GM23338 (cell line): ENCODE measurements around the gene CXCR3. TPM values are rescaled to one million over a fixed set of nuclear protein-coding genes. Genes with fewer than 3 reads are reported as not detected.

Source experiments
- ATAC-seq: fragments of 200-7000 bp; cut with Tn5 transposase; 3 replicates; pipeline ENCODE4 v1.9.1; 2020
- DNase-seq: peaks from one replicate; pipeline ENCODE4 v3.0.0-alpha.2; 2015; ENCODE audit warnings: low spot score
- H2AFZ ChIP-seq: fragments of 200-600 bp; sonication (generic); 2 replicates; pipeline ENCODE4 v1.8.0; 2016; ENCODE audit warnings: antibody characterized with exemption, mild to moderate bottlenecking, moderate library complexity
- H3F3A ChIP-seq: fragments of 200-600 bp; sonication (generic); replicated peaks from 2 replicates; pipeline ENCODE4 v1.8.0; 2017; ENCODE audit warnings: antibody characterized with exemption, mixed run types, low read depth
- H3K27ac ChIP-seq: fragments of 200-600 bp; sonication (generic); 2 replicates; pipeline ENCODE4 v1.6.1; 2016; ENCODE audit warnings: low read depth
- H3K27me3 ChIP-seq: fragments of 200-600 bp; sonication (generic); 2 replicates; pipeline ENCODE4 v1.8.0; 2016; ENCODE audit warnings: mild to moderate bottlenecking, mixed run types, moderate library complexity; ENCODE audit not compliant: insufficient read depth
- H3K36me3 ChIP-seq: fragments of 200-600 bp; sonication (generic); 2 replicates; pipeline ENCODE4 v1.8.0; 2016; ENCODE audit warnings: mild to moderate bottlenecking; ENCODE audit not compliant: insufficient read depth
- H3K4me1 ChIP-seq: fragments of 200-600 bp; sonication (generic); 2 replicates; pipeline ENCODE4 v1.8.0; 2016; ENCODE audit warnings: mild to moderate bottlenecking, moderate library complexity; ENCODE audit not compliant: insufficient read depth
- H3K4me2 ChIP-seq: fragments of 200-600 bp; sonication (generic); 2 replicates; pipeline ENCODE4 v1.7.1; 2017; ENCODE audit warnings: mixed run types
- H3K4me3 ChIP-seq: fragments of 200-600 bp; sonication (generic); 2 replicates; pipeline ENCODE4 v1.6.1; 2016; ENCODE audit warnings: mixed run types
- H3K79me2 ChIP-seq: fragments of 200-600 bp; sonication (generic); replicated peaks from 2 replicates; pipeline ENCODE4 v1.8.0; 2017; ENCODE audit warnings: mild to moderate bottlenecking; ENCODE audit not compliant: insufficient read depth
- H3K9me2 ChIP-seq: fragments of 200-600 bp; sonication (generic); 2 replicates; pipeline ENCODE4 v1.8.0; 2017; ENCODE audit not compliant: insufficient read depth
- H4K20me1 ChIP-seq: fragments of 200-600 bp; sonication (generic); replicated peaks from 2 replicates; pipeline ENCODE4 v1.8.0; 2017; ENCODE audit warnings: mild to moderate bottlenecking; ENCODE audit not compliant: insufficient read depth
- H3K27ac Mint-ChIP-seq: 2 replicates; pipeline ENCODE4 v1.8.0; 2020; ENCODE audit warnings: inconsistent platforms, mild to moderate bottlenecking, moderate library complexity, mixed read lengths
- H3K27me3 Mint-ChIP-seq: 3 replicates; pipeline ENCODE4 v1.8.0; 2022; ENCODE audit warnings: low read depth, mild to moderate bottlenecking, moderate library complexity, mixed read lengths, inconsistent platforms; ENCODE audit not compliant: insufficient read depth, poor library complexity
- H3K36me3 Mint-ChIP-seq: 3 replicates; pipeline ENCODE4 v1.8.0; 2021; ENCODE audit warnings: low read depth, mild to moderate bottlenecking, inconsistent platforms, moderate library complexity, mixed read lengths
- H3K4me1 Mint-ChIP-seq: 3 replicates; pipeline ENCODE4 v1.8.0; 2020; ENCODE audit warnings: mild to moderate bottlenecking, inconsistent platforms, mixed read lengths
- H3K4me3 Mint-ChIP-seq: 3 replicates; pipeline ENCODE4 v1.8.0; 2021; ENCODE audit warnings: moderate library complexity, mild to moderate bottlenecking, inconsistent platforms, mixed read lengths
- H3K9me3 Mint-ChIP-seq: 3 replicates; pipeline ENCODE4 v1.8.0; 2020; ENCODE audit warnings: moderate library complexity, mild to moderate bottlenecking, inconsistent platforms, mixed read lengths
- CREB1 ChIP-seq: fragments of 250-450 bp; sonication (Bioruptor Pico); IDR thresholded peaks from 2 replicates; pipeline ENCODE4 v1.5.0; 2020; ENCODE audit warnings: low read depth, mild to moderate bottlenecking, moderate library complexity
- CTCF ChIP-seq, 2 experiments: fragments of 200-600 bp in 1 of 2; sonication (generic) in 1 of 2; conservative IDR thresholded peaks; 2 replicates each; pipeline versions ENCODE4 v1.5.1 to v1.6.1; 2016 to 2017; ENCODE audit warnings: antibody characterized with exemption in 2 of 2, low read depth in 2 of 2, mild to moderate bottlenecking in 2 of 2, moderate library complexity in 1 of 2
- ETS1 ChIP-seq: IDR thresholded peaks from 2 replicates; pipeline ENCODE4 v1.6.1; 2016; ENCODE audit warnings: antibody characterized with exemption
- EZH2 ChIP-seq: fragments of 200-600 bp; sonication (generic); IDR thresholded peaks from one replicate; pipeline ENCODE4 v1.8.0; 2017; ENCODE audit warnings: antibody characterized with exemption, mild to moderate bottlenecking, low read depth; ENCODE audit not compliant: unreplicated experiment
- EZH2phosphoT487 ChIP-seq: fragments of 200-600 bp; sonication (generic); IDR thresholded peaks from one replicate; pipeline ENCODE4 v1.8.1; 2018; ENCODE audit warnings: antibody characterized with exemption; ENCODE audit not compliant: unreplicated experiment
- JUNB ChIP-seq: IDR thresholded peaks from one replicate; pipeline ENCODE4 v1.6.1; 2016; ENCODE audit warnings: antibody characterized with exemption; ENCODE audit not compliant: unreplicated experiment
- NANOG ChIP-seq: IDR thresholded peaks from 2 replicates; pipeline ENCODE4 v1.6.1; 2016; ENCODE audit warnings: antibody characterized with exemption, borderline replicate concordance
- POLR2AphosphoS5 ChIP-seq: IDR thresholded peaks from 2 replicates; pipeline ENCODE4 v1.6.1; 2016; ENCODE audit warnings: antibody characterized with exemption, low read depth
- REST ChIP-seq: IDR thresholded peaks from one replicate; pipeline ENCODE4 v1.6.1; 2018; ENCODE audit warnings: antibody characterized with exemption; ENCODE audit not compliant: unreplicated experiment
- STAT1 ChIP-seq: IDR thresholded peaks from one replicate; pipeline ENCODE4 v1.6.1; 2016; ENCODE audit warnings: antibody characterized with exemption; ENCODE audit not compliant: unreplicated experiment
- ZNF114 ChIP-seq: fragments of 250-450 bp; sonication (Bioruptor Pico); IDR thresholded peaks from 2 replicates; pipeline ENCODE4 v1.5.0; 2020; ENCODE audit warnings: mild to moderate bottlenecking, moderate library complexity
- ZNF331 ChIP-seq: fragments of 250-450 bp; sonication (Bioruptor Pico); IDR thresholded peaks from 2 replicates; pipeline ENCODE4 v1.5.0; 2020; ENCODE audit warnings: low read depth, mild to moderate bottlenecking, moderate library complexity
- ZNF462 ChIP-seq: fragments of 250-450 bp; sonication (Bioruptor Pico); IDR thresholded peaks from 2 replicates; pipeline ENCODE4 v1.5.0; 2020; ENCODE audit warnings: mild to moderate bottlenecking, moderate library complexity
- polyA plus RNA-seq: library from polyadenylated mRNA; unstranded; fragments of >200 nt; fragmentation: Nextera tagmentation; extraction: Ambion mirVana; gene quantifications from 2 replicates; pipeline ENCODE4 v1.2.1, GENCODE V29; 2016
- total RNA-seq: library from RNA; depleted of rRNA; stranded (reverse); fragments of >200 nt; shearing (Covaris generic); gene quantifications from 2 replicates; pipeline ENCODE4 v1.2.3, GENCODE V29; 2014

Gene CXCR3
- total and polyA plus RNA-seq, 2 experiments from 2014 or later = not detected

GRCh38 chrX:71665747-71666146 is 47.4 kb upstream of the CXCR3 start:
- no peaks in the 10 kb centered on the region for H3K9me2 ChIP-seq

More at GRCh38 chrX:71665747-71666146, 47.4 kb upstream of the CXCR3 start:
- Mint-ChIP-seq H3K4me3 (no peak overlapping the region), H3K4me1 (no peaks in the 10 kb centered on the region; the same call in 2 of the 3 replicates), H3K36me3 (no peaks in the 10 kb centered on the region; the same call in 2 of the 3 replicates), H3K27me3 (peaks cover 4% of the 10 kb centered on the region), H3K27ac (no peak overlapping the region), H3K9me3 (no peaks in the 10 kb centered on the region)
- no peaks in the 10 kb centered on the region for H3K36me3 ChIP-seq
- ATAC-seq (no peak), DNase-seq (no peak)
- H3K4me3 ChIP-seq = no peak overlapping the region
- H3F3A ChIP-seq = no peaks in the 10 kb centered on the region
- no peaks in the 10 kb centered on the region for H3K27me3 ChIP-seq
- H2AFZ ChIP-seq = no peak overlapping the region
- H4K20me1 ChIP-seq = no peaks in the 10 kb centered on the region
- no peak for TF ChIP-seq EZH2
- TF ChIP-seq CREB1 (CRISPR knock-in tag) = no peak
- no peak for TF ChIP-seq ZNF114
- no peak for TF ChIP-seq POLR2AphosphoS5
- TF ChIP-seq ZNF331 (CRISPR knock-in tag) = no peak
- TF ChIP-seq REST = no peak
- no peak for TF ChIP-seq ETS1
- TF ChIP-seq NANOG = no peak
- no peak for TF ChIP-seq CTCF (conservative IDR thresholded peaks at IDR 0.05; ENCODE audit: low read depth in 2 of 2)
- TF ChIP-seq ZNF462 (CRISPR knock-in tag) = no peak
- TF ChIP-seq EZH2phosphoT487 = no peak
- TF ChIP-seq STAT1 = no peak
- no peak for TF ChIP-seq JUNB
- no peak overlapping the region for H3K4me2 ChIP-seq
- no peaks in the 10 kb centered on the region for H3K79me2 ChIP-seq
- H3K27ac ChIP-seq = no peak overlapping the region
- no peaks in the 10 kb centered on the region for H3K4me1 ChIP-seq
